Neural crest cell (in vitro differentiated cells): ENCODE measurements around the gene P2RX2. TPM values are rescaled to one million over a fixed set of nuclear protein-coding genes. Genes with fewer than 3 reads are reported as not detected.

Source experiments
- DNase-seq: peaks from one replicate; pipeline ENCODE4 v3.0.0; 2021; ENCODE audit warnings: low read depth, mixed read lengths, low spot score
- H3K27ac Mint-ChIP-seq: one replicate; pipeline ENCODE4 v1.8.0; 2021; ENCODE audit warnings: mild to moderate bottlenecking, mixed read lengths; ENCODE audit not compliant: unreplicated experiment
- H3K27me3 Mint-ChIP-seq: 2 replicates; pipeline ENCODE4 v1.8.0; 2021; ENCODE audit warnings: low read depth, mild to moderate bottlenecking, mixed read lengths
- H3K36me3 Mint-ChIP-seq: 2 replicates; pipeline ENCODE4 v1.8.0; 2021; ENCODE audit warnings: low read depth, mild to moderate bottlenecking, mixed read lengths
- H3K4me1 Mint-ChIP-seq: 2 replicates; pipeline ENCODE4 v1.8.0; 2021; ENCODE audit warnings: mixed read lengths
- H3K4me3 Mint-ChIP-seq: one replicate; pipeline ENCODE4 v1.8.0; 2021; ENCODE audit warnings: mild to moderate bottlenecking, mixed read lengths
- H3K9me3 Mint-ChIP-seq: 2 replicates; pipeline ENCODE4 v1.8.0; 2021; ENCODE audit warnings: mixed read lengths
- CTCF ChIP-seq: fragments of 200-600 bp; sonication (generic); conservative IDR thresholded peaks from 2 replicates; pipeline ENCODE4 v1.5.0; 2021; ENCODE audit warnings: antibody characterized with exemption, mild to moderate bottlenecking
- total RNA-seq: library from RNA; stranded (reverse); gene quantifications from 2 replicates; pipeline ENCODE4 v1.2.1, GENCODE V29; 2021

P2RX2 gene
- total RNA-seq, 1 donor from 2014 or later: not detected

- H3K4me3 Mint-ChIP-seq: peak overlapping the region; percentile 2
- H3K36me3 Mint-ChIP-seq: peaks cover 12% of the 10 kb centered on the region
- TF ChIP-seq CTCF: no peak
- no peaks in the 10 kb centered on the region for H3K9me3 Mint-ChIP-seq
- no peak for DNase-seq
- peaks cover 43% of the 10 kb centered on the region for H3K27me3 Mint-ChIP-seq
- no peak overlapping the region for H3K27ac Mint-ChIP-seq
- H3K4me1 Mint-ChIP-seq: peaks cover 5% of the 10 kb centered on the region
Observed at GRCh38 chr12:132580701-132581292, 37.8 kb upstream of the P2RX2 start.

DNA sequence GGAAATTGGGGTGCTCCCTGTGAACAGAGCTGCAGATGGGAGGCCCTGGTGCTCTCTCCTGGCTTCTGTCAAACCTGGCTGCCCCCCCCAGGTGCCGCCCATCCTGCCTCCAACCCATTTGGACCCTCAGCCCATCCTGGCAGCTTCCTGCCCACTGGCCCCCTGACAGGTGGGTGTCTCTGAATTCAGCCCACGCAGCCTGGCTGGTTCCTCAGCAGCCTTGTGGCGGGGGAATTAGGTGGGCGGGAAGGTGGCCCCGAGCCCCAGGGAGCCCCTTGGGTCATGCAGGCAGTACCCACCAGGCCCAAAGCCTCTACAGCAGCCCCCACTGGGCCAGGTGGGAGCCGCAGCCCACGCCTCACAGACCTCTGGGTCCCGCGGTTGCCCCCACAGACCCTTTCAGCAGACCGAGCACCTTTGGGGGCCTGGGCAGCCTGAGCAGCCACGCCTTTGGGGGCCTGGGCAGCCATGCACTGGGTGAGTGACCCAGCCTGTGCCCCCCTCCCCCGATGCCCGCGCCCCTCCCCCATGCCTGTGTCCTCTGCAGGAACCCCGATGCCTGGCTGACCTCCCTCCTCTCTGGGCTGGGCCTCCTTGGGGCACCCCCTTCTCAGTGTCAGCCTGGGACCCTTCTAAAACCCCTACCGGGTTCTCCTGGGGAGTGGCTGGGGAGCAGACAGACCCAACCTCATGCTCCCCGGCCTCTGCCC, 37.1 kb upstream of the P2RX2 start:
- no peak for TF ChIP-seq CTCF
- H3K27ac Mint-ChIP-seq: no peak overlapping the region
- no peaks in the 10 kb centered on the region for H3K9me3 Mint-ChIP-seq
- H3K4me1 Mint-ChIP-seq: peaks cover 8% of the 10 kb centered on the region
- peaks cover 50% of the 10 kb centered on the region for H3K27me3 Mint-ChIP-seq
- no peak for DNase-seq
- peaks cover 12% of the 10 kb centered on the region for H3K36me3 Mint-ChIP-seq
- no peak overlapping the region for H3K4me3 Mint-ChIP-seq

GRCh38 chr12:132582058-132582420, 36.5 kb upstream of the P2RX2 start:
- peaks cover 10% of the 10 kb centered on the region for H3K4me1 Mint-ChIP-seq
- no peak overlapping the region for H3K27ac Mint-ChIP-seq
- no peak for DNase-seq
- peaks cover 52% of the 10 kb centered on the region for H3K27me3 Mint-ChIP-seq
- TF ChIP-seq CTCF: no peak
- H3K36me3 Mint-ChIP-seq: peaks cover 12% of the 10 kb centered on the region
- H3K4me3 Mint-ChIP-seq: peak overlapping the region; percentile 51
- H3K9me3 Mint-ChIP-seq: no peaks in the 10 kb centered on the region

DNA sequence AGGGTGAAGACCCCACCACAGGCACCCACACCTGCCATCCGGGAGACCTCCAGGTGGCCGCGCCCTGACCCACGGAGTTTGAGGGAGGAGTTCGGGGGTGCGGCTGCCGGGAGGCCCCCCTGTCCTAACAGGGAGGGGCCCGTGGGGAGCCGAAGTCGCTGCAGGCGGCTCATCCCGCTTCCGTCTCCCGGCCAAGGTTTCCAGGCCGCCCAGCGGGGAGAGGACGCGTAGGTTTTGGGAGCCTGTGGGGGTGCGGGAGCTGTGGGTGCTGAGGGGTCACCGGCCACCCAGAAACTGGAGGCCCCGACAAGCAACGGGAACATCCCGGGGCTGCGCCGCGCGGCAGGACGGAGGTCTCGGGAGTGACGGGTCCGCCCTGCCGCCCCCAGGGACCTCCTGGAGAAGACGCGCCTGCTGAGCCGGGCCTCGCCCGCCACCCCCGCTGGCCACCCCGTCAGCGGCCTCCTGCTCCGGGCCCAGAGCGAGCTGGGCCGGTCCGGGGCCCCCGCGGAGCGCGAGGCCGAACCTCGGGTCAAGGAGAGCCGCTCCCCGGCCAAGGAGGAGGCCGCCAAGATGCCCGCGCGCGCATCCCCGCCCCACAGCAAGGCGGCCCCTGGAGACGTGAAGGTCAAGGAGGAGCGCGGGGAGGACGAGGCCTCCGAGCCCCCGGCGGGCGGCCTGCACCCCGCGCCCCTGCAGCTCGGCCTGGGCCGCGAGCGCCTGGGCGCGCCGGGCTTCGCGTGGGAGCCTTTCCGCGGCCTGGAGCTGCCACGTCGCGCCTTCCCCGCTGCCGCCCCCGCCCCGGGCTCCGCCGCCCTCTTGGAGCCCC, 35.8 kb upstream of the P2RX2 start:
- peaks cover 52% of the 10 kb centered on the region for H3K27me3 Mint-ChIP-seq

DNA sequence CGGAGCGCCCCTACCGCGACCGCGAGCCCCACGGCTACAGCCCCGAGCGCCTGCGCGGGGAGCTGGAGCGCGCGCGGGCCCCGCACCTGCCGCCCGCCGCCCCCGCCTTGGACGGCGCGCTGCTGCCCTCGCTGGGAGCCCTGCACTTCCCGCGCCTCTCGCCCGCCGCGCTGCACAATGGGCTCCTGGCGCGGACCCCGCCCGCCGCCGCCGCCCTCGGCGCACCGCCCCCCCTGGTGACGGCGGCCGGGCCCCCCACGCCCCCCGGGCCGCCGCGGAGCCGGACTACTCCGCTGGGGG, 35.2 kb upstream of the P2RX2 start:
- peaks cover 8% of the 10 kb centered on the region for H3K36me3 Mint-ChIP-seq
- H3K9me3 Mint-ChIP-seq: no peaks in the 10 kb centered on the region
- no peak for TF ChIP-seq CTCF
- H3K27me3 Mint-ChIP-seq: peaks cover 54% of the 10 kb centered on the region
- DNase-seq: no peak
- H3K4me1 Mint-ChIP-seq: peaks cover 10% of the 10 kb centered on the region
- no peak overlapping the region for H3K4me3 Mint-ChIP-seq
- H3K27ac Mint-ChIP-seq: no peak overlapping the region

More for the DNA sequence above, 35.8 kb upstream of the P2RX2 start:
- Mint-ChIP-seq H3K27ac (no peak overlapping the region), H3K36me3 (peaks cover 11% of the 10 kb centered on the region), H3K9me3 (no peaks in the 10 kb centered on the region), H3K4me1 (peaks cover 10% of the 10 kb centered on the region), H3K4me3 (no peak overlapping the region)
- DNase-seq: no peak
- TF ChIP-seq CTCF: no peak
